ENCODE results near the gene CTU2. TPM values are rescaled to one million over a fixed set of nuclear protein-coding genes. Genes with fewer than 3 reads are reported as not detected.
"Not testable (repeated sequence)": the region's sequence is repeated elsewhere in the genome, so short reads cannot be mapped to it uniquely, and the experiment has no call there.

Gene CTU2
- 11.2 TPM for total RNA-seq

DNA sequence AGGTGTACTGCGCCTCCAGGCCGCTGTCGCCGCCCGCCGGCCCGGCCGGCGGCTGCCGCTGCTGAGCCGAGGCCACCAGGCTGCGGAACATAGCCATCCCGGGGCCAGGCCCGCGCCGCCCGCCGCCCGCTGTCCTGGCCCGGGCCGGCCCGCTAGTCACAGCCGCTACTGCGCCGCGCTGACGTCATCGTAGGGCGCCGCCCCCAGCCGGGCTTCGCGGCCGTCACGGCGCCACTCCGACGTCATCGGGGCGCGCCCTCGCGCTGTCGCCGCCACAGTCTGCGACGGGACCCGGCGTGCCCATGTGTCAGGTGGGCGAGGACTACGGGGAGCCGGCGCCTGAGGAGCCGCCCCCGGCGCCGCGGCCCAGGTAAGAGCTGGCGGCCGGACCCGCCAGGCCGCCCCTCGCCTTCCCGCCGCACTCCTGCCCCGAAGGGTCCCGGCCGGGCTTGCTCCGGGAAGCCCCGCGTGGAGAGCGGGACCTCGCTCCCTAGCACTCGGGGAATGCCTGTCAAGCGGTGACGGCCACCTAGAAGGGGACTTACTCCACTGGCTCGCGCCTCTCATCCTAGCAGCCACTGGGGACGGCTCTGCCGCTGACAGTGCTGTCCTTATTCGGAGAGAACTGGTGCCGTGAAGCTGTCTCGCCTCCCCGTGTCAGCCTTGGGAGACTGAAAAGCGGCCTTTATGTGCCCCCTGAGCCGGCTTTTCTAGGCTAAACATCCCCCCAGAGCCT is at the start of gene CTU2, which contains the start of gene RNF166:
CTU2 (plus strand) TSS at position 275 of the 736 bp plus-strand sequence; CDS start at position 303, 28 bp downstream.
RNF166 (minus strand) TSS at position 180 of the 736 bp plus-strand sequence; CDS start at position 97, 83 bp downstream.
- peak; percentile 95 for DNase-seq

DNA sequence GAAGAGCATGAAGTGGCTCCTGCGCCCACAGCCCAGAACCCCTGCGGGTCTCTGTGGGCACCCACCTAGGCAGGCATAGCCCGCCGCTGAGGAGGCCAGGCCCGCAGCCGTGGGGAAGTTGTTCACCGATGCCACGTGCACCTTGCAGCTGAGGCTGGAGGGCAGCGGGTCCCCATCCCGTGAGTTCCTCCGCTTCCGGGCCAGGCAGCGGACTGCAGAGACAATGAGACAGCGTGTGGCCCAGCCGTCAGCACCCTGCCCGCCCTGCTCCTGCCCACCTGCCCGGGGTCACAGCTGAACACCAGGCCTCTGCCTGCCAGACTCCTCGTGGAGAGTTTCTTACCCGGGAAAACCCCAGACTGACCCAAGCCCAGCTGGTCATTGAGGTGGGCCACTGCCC is 48.9 kb upstream of the CTU2 start:
- no peak for DNase-seq

DNA sequence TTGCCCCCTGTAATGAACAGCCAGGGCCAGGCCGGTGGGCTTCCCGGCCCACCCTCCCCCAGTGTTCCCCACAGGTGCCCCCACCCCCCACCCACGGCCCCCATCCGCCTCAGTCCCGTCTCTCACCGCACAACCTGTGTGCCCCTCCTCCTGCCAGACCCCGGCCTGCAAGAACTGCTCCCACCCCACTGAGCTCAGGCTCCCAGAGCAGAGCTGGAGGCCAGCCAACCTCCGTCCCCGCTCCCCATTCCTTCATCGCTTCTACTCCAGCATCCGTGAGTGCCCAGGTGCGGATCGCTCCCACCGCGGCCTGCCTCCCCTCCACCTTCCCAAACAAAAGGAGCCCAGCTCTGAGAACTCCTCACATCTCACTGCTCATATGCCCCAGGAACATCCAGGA is 47.6 kb upstream of the CTU2 start:
- DNase-seq = no peak

DNA sequence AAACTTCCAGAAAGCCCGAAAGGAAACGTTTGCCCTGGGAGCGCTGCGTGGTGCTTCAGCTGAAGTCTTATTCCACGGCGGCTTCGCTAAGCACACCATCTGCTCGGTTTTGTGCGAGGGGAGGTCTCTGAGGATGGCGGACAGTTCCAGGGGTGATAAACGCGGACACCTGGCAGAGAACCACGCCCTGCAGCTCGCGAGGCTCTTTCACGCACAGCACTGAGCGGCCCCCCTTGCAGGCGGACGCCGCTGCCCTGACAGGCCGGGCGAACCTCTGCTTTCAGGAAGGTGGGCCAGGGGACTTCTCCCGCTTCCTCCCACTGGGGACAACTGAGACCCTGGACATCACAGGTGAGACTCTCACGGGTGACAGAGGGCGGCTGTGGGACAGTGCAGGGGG is 47.1 kb upstream of the CTU2 start:
- no peak for DNase-seq

DNA sequence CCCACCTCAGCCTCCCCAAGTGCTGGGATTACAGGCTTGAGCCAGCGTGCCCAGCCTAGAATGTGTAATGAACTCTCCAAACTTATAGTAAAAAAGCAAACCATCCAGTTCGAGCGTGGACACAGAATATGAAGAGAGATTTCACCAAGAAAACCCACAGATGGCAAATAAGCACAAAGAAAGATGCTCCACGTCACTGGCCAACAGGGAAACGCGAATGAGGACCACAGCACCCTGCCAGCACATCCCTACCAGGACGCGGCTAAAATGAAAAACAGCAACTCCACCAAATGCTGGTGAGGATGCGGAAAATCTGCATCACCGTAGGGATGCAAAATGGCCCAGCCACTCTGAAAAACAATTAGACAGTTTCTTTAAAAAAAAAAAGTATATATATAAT is 44.8 kb upstream of the CTU2 start:
- no peak for DNase-seq

DNA sequence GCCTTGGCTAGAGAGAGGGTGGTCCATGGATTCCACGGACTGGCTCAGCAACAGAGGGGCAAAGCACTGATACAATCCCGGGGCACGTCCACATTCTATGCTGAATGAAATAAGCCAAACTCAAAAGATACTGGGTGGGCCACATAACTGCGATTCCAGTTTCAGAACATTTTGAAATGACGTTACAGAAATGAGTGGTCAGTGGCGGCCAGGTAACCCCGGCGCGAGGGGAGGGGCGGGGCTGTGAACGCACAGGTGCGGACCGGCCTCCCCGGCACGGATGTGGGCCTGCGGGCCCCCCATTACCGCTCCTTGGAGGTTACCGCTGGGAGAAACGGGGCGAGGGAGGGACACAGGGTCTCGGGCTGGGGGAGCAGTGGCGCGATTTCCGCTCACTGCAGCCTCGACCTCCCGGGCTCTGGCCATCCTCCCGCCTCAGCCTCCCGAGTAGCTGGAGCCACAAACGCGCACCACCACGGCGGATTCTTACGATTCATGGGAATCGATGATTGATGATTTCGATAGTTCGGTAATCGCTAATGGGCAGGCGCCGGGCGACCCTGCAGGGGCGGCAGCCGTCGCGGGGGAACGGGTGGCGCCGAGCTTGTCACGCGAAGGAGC is 44.0 kb upstream of the CTU2 start:
- peak; percentile 15 for DNase-seq

DNA sequence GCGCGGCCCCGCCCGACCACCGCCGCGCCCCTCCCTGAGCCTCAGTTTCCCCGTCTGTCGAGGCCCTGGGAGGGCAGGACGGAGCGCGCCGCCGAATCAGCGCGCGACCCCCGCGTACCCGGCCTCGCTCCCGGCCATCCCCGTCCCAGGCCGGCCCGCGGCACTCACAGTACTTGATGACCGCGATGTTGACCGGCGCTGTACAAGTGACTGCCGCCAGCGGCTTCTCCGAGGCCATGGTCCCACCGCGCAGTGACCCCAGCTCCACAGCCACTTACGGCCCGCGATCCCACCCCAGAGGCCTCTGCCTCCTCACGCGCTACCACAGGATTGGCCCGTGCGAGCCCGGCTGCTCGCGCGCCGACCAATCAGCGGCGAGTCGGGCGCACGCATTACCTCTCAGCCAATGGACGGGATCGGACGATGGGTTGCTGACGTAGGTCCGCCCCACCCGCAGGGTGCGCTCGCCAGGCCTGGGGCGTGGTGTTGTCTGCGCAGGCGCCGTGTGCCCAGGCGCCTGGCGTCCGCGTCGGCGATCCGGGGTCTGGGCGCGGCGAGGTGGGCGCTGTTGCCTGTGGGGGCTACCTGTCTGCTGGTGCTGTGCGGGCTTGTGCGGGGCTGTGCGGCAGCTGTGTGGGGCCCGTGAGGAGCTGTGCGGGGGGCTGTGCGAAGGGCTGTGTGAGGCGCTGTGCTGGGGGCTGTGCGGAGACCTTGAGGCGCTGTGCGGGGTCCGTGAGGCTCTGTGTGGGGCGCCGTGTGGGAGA is 43.3 kb upstream of the CTU2 start, which contains the start of gene MVD:
MVD (minus strand) TSS at position 249 of the 764 bp plus-strand sequence; CDS start at position 238, 11 bp downstream.
- peak; percentile 99 for DNase-seq

DNA sequence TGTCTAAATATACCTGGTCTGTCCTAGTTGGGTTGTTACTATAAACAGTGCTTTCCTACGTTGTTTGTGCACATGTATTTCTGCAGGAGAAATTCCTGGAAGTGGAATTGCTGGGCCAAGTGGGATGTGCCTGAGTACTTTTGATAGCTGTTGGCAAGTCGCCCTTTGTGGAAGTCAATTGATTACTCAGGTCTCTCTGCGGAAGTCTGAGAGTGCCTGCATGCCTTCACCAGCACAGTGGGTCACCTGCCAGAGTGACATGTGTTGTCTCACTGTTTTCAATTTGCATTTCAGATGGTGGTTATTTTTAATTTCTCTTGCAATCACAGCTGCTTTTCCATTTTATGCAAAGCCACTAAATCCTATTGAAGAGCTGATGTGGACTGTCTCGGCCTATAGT is 41.2 kb upstream of the CTU2 start:
- peak; percentile 24 for DNase-seq

DNA sequence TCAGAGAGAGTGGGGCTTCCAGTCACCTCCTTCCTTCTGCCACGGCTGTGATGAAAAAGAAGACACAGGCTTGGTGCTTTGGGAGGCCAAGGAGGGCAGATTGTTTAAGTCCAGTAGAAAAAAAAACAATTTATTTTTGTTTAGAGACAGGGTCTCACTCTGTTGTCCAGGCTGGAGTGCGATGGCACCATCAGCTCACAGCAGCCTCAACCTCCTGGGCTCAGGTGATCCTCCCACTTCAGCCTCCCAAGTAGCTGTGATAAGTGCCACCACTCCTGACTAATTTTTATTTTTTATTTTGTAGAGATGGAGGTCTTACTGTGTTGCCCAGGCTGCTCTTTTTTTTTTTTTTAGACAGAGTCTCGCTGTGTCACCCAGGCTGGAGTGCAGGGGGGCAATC is 40.7 kb upstream of the CTU2 start:
- DNase-seq = no peak

DNA sequence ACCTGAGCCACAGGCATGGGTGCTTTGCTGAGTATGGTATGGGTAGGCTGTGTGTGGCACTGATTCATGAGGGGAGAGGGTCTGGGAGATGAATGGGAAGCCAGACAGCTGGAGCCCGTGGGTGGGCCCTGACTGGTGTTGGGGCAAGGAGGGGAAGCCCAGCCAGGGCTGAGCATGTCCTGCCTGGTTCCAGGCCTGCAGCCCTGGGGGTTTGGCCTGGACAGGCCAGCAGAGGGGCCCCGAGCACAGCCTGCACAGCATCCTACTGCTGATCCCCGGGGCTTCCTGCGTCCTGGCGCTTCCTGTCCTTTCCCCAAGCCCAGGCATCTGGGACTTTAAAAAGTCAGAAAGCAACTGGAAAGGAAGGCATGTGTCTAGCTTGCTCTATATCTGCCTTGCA is 38.8 kb upstream of the CTU2 start:
- no peak for DNase-seq

DNA sequence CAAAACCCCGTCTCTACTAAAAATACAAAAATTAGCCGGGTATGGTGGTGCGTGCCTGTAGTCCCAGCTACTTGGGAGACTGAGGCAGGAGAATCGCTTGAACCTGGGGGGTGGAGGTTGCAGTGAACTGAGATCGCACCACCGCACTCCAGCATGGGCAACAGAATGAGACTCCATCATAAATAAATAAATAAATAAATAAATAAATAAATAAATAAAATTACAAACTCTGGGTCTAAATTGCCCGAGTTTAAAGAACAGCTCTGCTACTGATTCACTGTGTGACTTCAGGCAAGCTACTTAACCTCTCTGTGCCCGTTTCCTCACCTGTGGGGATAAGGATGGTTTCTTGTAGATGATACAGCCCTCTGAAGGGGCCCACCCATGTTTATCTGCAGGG is 36.8 kb upstream of the CTU2 start:
- not testable (repeated sequence) for DNase-seq

DNA sequence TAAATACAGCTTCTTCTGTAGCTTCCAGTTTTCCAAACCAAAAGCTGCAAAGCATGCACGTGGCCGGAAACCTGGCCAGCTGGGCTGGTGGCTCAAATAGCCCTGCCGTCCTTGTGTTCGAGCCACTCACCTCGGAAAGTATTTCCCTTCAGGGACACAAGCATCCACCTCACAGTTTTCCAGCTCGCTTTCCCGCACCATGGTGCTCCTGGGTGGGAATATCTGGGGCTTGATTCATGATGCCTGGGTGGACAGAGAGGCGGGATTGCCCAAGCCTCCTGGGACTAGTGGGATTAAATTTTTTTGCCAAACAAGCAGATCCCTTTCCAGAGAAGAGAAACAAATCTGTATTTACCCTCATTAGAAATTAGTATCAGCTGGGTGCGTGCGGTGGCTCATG is 36.3 kb upstream of the CTU2 start:
- no peak for DNase-seq

DNA sequence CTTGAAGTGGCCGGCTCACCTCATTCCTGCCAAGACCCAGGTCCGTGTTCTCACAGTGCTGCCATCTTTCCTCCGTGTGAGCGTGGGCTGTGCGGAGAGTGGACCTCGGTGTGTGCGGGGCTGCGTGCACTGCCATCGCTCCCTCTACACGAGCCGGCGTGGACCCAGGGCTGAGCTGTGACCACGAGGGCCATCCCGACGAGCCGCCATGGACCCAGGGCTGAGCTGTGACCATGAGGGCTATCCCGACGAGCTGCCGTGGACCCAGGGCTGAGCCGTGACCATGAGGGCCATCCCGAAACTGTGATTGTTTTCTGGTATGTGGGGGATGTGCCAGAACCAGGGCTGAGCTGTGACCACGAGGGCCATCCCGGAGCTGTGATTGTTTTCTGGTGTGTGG is 34.5 kb upstream of the CTU2 start:
- DNase-seq = no peak

DNA sequence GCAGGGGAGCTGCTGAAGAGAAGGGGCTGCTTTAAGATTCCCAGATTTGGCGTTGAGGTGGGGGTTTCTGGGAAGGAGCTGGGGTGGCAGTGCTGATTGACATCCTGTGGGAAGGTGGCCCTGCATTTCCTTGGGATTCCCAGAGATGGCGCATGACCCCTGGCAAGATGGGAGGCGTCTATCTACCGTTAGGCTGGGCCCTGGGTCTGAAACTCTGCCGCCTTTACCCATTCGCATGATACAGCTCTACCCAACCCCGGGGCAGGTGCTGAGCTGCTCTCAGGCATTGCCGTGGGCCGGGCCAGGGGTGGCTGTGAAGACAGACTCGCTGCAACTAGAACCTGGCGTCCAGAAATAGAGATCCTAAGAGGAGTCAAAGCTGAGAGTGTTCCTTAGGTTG is 33.5 kb upstream of the CTU2 start:
- DNase-seq = peak; percentile 32

DNA sequence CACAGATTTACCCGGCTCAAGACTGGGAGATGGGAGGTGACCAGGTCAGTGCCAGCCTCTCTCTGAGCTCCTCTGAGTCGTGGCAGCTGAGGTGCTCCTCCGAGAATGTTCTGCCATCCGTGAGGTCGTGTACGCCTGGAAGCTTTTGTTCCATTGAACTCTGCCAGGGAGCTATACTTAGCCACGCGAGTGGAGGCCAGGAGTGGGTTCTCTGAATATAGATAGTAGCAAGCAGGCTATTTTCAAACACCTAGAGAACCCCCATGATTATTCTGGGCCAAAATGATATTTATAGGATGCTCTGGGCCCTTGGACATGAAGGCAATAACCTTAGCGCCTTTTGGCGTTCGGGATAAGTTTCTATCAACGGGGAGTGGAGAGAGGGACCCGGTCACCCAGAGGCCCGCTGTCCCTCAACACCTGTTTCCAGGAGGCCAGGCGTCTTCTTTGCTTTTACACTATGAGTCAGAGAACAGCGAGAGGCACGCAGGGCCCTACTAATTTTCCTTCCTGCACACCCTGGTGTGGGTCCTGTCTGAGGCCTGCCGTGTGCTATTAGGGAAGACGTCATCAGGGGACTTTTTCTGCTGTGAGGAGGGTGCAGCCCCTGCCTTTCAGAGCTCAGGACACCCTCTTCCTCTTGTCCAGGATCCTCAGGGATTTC is 32.5 kb upstream of the CTU2 start:
- peak; percentile 58 for DNase-seq

DNA sequence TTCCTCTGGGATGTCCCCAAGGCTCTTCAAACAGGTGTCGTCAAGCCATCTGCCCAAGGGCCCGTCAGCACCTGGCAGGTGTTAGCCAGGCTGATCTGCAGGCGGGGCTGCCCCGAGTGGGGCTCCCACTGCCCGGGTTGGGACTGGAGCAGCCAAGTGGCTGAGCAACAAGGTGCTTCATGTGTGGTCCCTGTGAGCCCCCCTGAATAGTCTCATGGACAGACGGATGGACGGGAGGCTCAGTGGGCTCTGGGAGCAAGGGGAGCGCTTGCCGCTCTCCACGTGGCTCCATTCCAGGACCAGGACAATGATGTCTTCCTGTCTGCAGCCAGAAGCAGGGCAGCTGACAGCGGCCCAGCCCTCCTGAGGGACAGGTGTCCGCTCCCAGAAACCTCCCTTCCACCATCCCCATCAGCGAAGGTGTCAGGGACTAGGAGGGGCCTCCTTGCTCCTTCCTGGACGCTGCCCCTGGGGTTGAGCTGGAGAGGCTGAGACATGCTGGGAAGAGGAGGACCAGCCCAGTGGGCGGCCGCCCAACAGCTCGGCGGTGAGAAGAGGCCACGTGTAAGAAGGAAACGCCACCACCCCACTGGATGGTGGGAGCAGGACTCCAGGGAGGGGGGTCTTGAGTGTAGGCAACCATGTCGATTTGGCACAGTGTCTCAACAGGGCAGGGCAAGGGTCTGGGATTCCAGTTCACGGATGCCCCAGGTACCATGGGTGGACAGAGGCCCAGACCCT is 29.6 kb upstream of the CTU2 start:
- no peak for DNase-seq

DNA sequence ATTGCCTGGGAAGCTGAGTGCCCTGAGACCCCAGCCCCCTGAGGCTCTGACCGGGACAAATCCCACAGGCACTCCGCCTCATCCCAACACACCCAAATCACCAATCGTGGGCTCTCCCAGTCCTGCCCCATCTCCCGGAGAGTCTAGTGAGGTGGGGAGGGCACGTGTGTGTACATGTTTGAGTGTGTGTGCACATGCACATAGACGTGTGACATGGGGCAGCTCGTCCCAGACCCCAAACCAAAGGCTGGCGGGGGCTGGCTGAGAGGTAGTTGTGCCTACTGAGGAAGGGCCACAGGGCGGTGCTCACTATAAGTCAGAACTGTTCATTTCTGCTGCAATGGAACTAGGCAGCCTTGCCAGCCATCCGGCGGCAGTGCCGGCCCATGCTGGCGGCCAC is 28.6 kb upstream of the CTU2 start:
- no peak for DNase-seq

DNA sequence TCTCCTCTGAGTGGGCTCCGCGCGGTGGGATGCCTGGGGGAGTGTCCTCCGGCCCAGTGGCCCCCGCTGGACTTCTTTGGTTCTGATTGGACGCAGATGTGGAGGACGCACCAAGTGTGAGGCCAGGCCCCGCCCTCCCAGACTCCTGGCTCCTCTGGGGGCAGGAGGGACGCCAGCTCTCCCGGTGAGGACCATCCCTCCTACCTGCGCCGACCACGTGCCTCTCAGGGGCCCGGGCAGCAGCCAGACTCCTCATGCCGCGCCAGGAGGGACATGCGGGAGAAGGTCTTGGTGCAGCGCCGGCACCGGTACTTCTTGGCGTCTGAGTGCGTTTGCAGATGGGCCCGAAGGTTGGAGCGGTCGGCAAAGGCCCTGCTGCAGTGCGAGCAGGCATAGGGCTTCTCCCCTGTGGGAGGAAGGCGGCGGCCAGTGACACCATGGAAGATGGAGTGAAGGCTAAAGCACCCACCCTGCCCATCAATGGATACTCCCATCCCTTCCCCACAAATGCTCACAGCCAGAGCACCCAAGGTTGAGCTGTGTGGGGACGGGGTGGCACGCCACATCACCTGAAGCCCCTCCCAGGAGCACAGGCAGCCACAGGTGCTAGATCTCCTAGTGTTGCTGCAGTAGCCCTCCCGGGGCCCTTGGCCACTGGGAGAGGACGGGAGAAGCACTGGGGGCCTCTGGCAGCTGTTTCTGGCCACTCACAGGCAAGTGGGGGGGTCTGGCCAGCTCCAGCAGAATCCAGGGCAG is 27.9 kb upstream of the CTU2 start:
- DNase-seq = no peak

DNA sequence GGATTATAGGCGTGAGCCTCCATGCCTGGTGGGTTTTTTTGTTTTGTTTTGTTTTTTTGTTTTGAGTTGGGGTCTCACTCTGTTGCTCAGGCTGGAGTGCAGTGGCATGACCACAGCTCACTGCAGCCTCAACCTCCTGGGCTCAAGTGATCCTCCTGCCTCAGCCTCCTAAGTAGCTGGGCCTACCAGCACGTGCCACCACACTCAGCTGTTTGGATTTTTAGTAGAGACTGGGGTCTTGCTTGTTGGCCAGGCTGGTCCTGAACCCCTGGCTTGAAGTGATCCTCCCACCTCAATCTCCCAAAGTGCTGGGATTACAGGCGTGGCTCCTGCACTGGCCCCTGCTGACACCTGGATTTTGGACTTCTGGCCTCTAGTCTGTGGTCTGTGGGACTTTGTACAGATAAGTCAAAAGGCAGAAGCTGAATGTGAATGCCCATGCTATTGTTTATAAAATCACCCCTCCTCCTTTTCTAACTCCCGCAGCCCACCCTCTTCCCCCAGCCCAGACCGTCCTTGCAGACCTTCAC is 25.7 kb upstream of the CTU2 start:
- no peak for DNase-seq

DNA sequence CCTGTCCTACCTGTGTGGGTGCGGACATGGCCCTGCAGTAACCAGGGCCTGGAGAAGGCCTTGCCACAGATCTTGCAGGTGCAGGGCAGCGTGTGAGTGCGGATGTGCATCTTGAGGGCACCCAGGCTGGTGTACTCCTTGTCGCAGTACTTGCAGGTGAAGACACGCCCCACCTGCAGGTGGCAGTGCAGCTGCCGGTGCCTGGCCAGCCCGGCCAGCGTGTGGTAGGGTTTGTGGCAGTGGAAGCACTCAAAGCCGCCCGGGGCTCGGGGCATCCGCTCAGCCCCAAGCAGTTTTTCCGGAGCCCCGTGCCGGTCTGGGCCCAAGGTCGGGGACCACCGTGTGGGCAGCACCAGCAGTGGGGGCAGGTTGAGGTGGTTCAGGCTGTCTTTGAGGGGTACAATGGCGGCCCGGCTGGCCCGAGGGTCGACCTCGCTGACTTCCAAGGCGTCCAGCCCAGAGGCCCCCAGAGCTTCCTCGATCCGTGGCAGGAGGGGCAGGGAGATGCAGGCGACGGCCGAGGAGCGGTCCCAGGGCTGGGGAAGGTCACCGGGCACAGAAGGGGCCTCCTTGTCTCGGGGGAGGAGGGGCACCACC is 25.1 kb upstream of the CTU2 start:
- no peak for DNase-seq
